SKM-1 (cell line): ENCODE results near the gene PARD3B.

Source experiments
- DNase-seq: peaks from one replicate; lab custom pipeline; 2025; ENCODE audit not compliant: unreplicated experiment; lab: John Stamatoyannopoulos, UW

Gene PARD3B

DNA sequence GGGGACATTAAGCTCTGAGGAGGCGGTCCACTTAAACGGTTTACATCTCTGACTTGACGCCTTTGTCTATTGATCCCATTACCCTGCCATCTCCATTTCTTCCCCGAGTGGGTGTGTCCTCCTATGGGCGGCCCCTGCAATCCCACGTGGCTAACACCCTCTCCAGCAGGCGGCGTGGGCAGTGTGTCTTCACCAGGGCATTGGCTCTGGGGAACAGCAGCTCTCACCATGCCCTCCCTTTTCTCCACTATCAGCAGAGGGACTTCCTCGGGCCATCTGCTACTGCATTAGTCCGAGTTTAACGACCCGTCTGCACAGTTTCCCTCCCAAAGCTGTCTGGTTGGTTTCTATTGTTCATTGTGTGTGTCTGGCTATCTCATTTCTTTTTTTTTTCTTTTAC is 625.1 kb downstream of the PARD3B start:
- no peak for DNase-seq

- DNase-seq, result no peak
Measured at GRCh38 chr2:205171261-205171940, 626.1 kb downstream of the PARD3B start.

DNA sequence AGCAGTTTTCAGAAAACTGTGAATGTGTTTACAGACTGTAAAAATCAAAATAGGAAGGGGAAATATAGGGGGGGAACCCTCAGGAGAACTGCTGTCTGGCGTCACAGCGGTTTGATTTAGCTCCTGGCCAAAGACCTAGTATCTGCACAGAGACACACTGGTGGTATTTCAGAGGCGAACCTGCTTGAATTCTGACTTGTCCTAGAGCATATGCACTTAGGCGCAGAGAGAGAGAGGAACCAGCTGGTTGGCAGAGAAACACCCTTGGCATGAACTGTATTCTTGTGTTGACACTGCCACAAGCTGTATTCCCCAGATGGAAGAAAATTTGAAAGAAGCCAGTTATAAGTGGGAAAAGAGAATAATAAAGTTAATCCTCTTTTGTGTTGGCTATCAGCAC is 630.6 kb downstream of the PARD3B start:
- DNase-seq, result no peak

DNA sequence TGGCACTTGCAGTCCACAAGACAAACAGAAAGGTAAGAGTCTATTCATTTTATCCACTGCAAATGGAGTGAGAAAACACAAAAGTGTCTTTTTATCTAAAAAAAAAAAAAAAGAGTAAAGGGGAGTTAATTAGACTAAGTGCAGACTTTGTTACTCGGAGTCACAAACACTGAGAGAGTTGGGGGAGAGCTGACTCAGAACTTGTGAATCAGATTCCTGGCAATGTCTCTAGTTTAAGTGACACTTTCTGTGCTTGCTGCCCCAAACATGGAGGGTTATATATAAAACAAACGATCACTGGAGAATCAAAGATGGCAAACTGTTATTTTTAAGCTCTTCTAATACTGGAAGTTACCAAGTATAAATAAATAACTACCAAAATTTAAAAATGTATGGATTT is 631.3 kb downstream of the PARD3B start:
- DNase-seq, result no peak

GRCh38 chr2:205177546-205177945 is 632.3 kb downstream of the PARD3B start:
- no peak for DNase-seq

DNA sequence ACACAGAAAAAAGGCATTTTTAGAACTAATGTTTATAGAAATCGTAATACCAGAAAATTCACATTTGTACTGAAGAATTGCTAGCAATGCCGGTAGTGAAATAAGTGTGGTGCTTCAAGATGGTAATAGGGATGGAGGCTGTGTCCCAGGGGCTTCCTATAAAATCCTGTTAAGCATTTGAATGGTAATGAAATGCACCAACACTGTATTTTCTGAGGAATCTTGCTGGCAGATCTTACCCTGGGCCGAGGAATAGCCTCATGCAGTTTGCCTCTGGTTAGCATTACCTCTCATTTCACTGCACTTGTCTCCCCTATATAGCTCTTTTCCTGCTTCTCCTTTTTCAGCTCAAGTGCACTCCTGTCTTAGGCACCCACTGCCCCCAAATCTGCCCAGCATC is 635.5 kb downstream of the PARD3B start:
- DNase-seq, result no peak

DNA sequence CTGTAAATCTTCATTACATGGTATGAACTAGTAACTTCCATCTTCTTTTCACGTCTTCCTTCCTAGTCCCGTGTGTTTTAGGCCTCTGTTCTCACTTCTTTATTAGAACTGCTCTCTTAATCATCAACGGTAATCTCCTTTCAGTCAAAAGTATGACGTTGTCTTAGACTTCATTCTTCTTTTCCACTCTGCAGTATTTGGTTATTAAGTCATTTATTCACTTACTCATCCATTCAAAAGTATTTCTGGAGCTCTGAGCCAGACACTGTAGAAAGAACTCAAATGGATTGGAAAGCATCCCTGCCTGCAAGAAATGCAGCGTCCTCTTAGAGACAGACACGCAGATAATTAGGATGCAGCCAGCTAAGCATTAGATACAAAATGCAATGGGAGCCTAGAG is 642.5 kb downstream of the PARD3B start:
- no peak for DNase-seq

GRCh38 chr2:205188239-205189138 is 643.2 kb downstream of the PARD3B start:
- DNase-seq, result no peak

DNA sequence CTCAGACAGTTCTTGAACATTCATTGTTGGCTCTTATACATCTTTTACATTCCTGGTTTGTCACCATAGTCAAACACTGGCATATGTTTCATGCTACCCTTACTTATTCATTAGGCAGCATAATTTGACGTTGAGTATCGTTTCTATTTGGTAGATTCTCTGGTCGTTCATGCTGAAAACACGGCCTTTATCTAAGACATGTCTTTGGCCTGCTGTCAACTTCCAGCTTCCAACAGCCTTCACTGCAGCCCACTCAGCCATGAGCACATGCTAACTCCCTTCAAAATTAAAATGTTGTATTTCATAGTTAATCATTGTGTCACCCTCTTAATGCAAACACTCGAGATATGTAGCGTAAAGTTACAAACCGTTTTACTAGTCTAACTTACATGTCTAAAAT is 644.0 kb downstream of the PARD3B start:
- DNase-seq, result no peak

DNA sequence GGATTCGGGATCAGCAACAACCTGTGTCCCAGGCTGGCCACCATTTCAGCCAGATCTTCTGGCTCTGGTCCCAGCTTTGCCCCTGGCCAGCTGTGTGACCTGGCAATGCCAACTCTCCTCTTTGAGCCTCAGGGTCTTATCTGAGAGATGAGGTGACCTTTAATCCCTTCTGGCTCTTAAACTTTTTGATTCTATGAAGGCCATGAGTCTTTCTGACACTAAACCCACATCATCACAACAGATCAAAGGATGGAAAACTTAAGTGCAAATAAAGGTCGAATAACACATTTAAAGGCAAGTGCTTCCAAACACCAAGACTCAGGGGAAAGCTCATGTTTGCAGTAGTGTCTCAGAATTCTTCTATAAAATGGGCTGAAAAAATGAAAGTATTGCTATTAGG is 645.3 kb downstream of the PARD3B start:
- DNase-seq, result no peak

DNA sequence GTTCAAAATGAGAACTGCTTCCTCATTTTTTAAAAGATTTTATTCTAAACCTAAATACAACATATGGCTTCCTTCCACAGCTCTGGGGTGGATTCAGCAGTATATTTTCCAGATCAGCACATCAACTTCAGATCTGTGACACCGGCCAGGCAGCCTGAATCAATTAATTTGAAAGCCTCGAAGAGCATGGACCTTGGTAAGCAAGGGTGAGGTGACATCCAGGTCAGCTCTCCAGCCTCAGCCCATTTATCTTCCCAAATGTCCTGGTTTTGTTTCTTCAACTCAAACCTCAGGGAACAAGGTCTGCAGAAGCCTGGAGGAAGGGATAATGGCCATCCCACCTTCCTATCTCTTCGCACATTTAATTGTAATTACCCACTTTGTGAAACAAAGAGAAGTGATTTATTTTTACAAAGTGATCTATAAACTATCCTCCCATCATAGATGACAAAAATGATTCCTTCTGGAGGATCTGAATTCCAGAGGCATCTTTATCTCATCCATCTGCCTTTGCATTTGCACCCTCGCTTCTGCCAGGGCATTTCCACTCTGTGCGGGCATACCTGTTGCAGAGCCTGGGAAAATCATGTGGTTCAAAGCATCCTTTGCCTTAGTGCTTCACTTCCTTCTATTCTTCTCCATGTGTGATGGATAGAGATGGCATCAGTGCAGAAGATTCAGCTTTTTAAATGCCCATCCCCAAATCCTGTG is 648.0 kb downstream of the PARD3B start:
- no peak for DNase-seq

DNA sequence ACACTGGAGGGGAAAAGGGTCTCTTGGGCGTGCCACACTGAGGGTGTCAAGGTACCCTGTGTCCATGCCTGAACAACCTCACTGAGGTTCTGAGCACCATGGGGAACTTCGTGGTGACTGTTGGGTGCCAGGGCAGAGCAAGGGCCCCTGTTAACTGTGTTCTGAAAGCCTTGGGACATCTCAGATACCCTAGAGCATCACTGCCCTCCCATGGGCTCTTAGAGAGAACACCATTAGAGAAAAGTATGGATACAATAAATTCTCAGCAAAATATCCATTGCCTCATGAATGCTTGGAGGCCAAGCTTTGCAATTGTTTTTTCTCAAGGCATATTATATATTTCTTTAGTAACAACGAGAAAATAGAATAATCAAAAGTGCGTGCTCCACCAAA is 648.6 kb downstream of the PARD3B start:
- DNase-seq, result no peak

DNA sequence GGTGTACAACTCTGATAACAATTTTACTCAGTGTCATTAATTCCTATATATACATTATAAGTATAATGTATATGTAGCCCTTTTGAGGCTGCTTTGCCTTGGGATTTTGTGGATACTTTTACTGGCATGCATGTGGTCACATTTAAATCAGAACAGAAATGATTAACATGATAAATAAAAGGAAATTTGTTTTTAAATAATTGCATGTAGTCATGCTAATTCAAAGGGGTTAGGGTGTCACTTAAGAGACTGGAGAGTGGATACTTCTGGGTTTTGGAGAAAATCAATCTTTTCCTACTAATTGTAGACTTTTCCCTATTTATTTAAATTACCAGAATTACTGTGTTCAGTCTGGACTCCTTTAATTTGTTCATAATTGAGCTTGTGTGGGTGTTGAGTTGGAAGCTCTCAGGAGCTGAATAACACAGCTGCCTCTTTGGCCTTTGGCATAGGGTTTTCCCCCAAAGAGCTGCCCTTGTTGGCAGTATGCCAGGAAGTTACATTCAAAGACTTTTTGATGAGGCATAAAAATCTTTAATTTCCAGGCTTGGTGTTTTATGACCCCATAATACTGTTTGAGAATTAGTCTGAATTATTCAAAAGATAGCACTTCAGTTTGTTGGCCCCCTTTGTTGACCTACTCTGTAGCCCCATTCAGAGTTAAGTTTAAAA is 652.3 kb downstream of the PARD3B start:
- DNase-seq, result no peak

GRCh38 chr2:205198140-205198525 is 652.9 kb downstream of the PARD3B start:
- no peak for DNase-seq

DNA sequence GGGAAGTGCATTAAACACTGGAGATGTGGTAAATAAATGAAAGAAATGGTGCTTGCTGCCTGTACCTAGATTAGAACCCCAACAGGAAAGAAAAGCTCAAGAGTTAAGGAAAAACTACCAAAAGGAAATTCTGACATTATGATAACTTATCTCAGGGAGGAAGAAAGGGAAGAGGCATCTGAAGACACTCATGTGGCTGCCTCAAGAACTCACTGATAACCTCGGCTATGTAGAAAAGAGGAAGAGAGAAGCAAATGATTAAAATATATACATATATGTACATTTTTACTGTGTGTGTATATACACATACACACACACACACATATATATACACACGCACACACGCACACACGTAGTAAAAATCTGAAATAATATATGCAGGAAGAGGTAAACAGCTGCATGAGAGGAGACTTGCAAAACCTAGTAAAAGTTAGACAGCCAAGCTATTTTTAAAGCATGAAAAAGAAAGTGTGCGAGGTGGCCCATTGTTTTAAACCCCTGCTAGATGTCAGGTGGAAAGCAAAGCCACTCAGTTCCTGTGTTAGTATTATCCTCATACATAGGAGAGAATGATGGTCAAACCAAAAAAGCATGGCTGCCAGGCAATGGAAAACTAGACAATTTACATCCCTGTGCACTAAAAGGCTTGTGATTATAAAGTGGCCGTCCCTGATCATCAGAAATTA is 654.0 kb downstream of the PARD3B start:
- no peak for DNase-seq

- no peak for DNase-seq
Measured at GRCh38 chr2:205210494-205210893, 665.2 kb downstream of the PARD3B start.

- DNase-seq, result no peak
Measured at GRCh38 chr2:205212357-205212756, 667.1 kb downstream of the PARD3B start.

DNA sequence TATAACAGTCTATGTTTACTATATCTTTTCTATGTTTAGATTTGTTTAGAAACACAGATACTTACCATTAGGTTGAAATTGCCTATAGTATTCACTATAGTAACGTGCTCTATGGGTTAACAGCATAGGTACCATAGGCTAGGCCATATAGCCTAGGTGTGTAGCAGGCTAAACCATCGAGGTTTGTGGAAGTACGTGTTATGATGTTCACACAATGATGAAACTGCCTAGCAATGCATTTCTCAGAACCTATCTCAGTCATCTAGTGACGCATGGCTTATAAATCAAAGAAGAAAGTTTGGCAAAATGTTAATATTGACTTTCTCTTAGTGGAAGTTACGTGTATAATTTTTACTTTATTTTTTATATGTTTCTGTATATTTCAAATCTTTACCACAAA is 670.8 kb downstream of the PARD3B start:
- no peak for DNase-seq

- DNase-seq, result no peak
Measured at GRCh38 chr2:205216580-205216979, 671.3 kb downstream of the PARD3B start.

DNA sequence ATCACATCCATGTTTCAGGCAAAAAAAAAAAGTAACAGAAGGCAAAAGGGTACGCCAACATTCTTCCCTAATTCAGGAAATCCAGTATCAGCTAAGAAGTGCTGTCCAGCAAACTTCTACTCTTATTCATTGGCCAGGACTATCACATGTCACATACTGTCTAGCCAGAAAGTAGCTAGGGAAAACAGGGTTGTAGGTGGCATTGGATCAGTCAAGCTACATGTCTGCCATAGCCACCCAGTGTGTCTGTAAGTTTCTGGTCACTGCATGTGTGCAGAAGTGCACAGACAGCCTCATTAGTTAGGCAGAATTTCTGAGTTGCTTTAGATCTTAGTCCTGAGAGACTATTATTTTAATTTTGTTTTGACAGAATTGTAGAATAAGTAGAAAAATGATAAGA is 671.7 kb downstream of the PARD3B start:
- DNase-seq, result no peak

DNA sequence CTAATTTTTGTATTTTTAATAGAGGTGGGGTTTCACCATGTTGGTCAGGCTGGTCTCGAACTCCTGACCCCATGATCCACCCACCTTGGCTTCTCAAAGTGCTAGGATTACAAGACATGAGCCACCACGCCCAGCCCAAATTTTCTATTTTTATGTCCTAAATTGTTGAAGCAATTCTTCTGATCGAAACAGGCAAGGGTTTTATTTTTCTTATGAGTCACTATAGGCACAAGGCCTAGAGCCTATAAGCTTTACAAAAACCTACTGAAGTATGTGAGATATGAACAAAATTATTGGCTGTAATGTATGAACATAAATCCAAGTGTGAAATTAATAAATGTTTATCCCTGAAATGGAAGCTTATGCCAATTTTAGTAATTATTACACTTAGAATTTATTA is 672.8 kb downstream of the PARD3B start:
- no peak for DNase-seq
